Gastrocnemius medialis (tissue), 4 donors: ENCODE data around the gene ATP11A. TPM values are rescaled to one million over a fixed set of nuclear protein-coding genes. Genes with fewer than 3 reads are reported as not detected.

Experiments
- ATAC-seq, 2 donors: fragments of 150-250 bp; one replicate each; pipeline ENCODE4 v1.9.1; 2016
- DNase-seq, 2 donors: peaks; one replicate each; pipeline ENCODE4 v3.0.0-alpha.2; 2019
- H3K27ac ChIP-seq, 4 donors: fragments of 200-600 bp; sonication (generic); 1 replicate in 1 of 4; 2 replicates in 3 of 4; pipeline ENCODE4 v1.5.1; 2016 to 2018; ENCODE audit warnings: mild to moderate bottlenecking in 2 of 4, moderate library complexity in 1 of 4
- H3K27me3 ChIP-seq, 3 donors: fragments of 200-600 bp; sonication (generic) in 2 of 3; 1 replicate in 1 of 3; 2 replicates in 2 of 3; pipeline versions ENCODE4 v1.5.1 to v1.6.0; 2016 to 2019; ENCODE audit warnings: mild to moderate bottlenecking in 1 of 3, moderate library complexity in 1 of 3
- H3K36me3 ChIP-seq, 2 donors: fragments of 200-600 bp; sonication (generic) in 1 of 2; one replicate each; pipeline ENCODE4 v1.5.1; 2017 to 2018
- H3K4me1 ChIP-seq, 2 donors: fragments of 200-600 bp; sonication (generic) in 1 of 2; one replicate each; pipeline ENCODE4 v1.5.1; 2016 to 2017; ENCODE audit warnings: mild to moderate bottlenecking in 2 of 2
- H3K4me3 ChIP-seq, 4 donors: fragments of 200-600 bp; sonication (generic) in 3 of 4; 1 replicate in 1 of 4; 2 replicates in 3 of 4; pipeline ENCODE4 v1.5.1; 2016 to 2019; ENCODE audit warnings: mild to moderate bottlenecking in 2 of 4
- H3K9me3 ChIP-seq, 3 donors: fragments of 200-600 bp; sonication (generic) in 2 of 3; 1 replicate in 1 of 3; 2 replicates in 2 of 3; pipeline ENCODE4 v1.5.1; 2016 to 2019
- CTCF ChIP-seq, 5 experiments: fragments of 450-650 bp in 3 of 5; fragments of 200-600 bp in 2 of 5; sonication (generic) in 2 of 5; IDR thresholded peaks in 4 of 5; conservative IDR thresholded peaks in 1 of 5; 1 replicate in 4 of 5; 2 replicates in 1 of 5; pipeline ENCODE4 v1.5.1; 2016 to 2019; ENCODE audit warnings: antibody characterized with exemption in 5 of 5, mild to moderate bottlenecking in 3 of 5, moderate library complexity in 3 of 5
- POLR2A ChIP-seq, 2 donors: fragments of 450-650 bp; IDR thresholded peaks; one replicate each; pipeline ENCODE4 v1.6.1; 2017; ENCODE audit warnings: antibody characterized with exemption in 2 of 2, mild to moderate bottlenecking in 2 of 2, moderate library complexity in 2 of 2
- in situ Hi-C, 4 donors: fragments of 200-750 bp; cut with MboI; loops; one replicate each; pipeline versions ENCODE4 v1.15.0 to v1.8.0; 2017; ENCODE audit warnings: low sequenced_read_pairs in 4 of 4
- intact Hi-C: fragments of 100-400 bp; cut with DNase I; formaldehyde crosslinking; loops from one replicate; pipeline ENCODE4 v1.15.1; 2023; ENCODE audit warnings: low total_unique reads
- total RNA-seq, 4 donors: library from RNA; depleted of rRNA; stranded (reverse); fragments of >200 nt; gene quantifications; one replicate each; pipeline versions ENCODE4 v1.1.0 to v1.2.3, GENCODE V29; 2016

The ATP11A gene
- total RNA-seq, 4 donors from 2014 or later = 10.0 to 14.2 (median 12.6) TPM

- TF ChIP-seq POLR2A (IDR thresholded peaks at IDR 0.05) (no peak), CTCF (IDR thresholded peaks at IDR 0.05 in 4 of 5, conservative IDR thresholded peaks at IDR 0.05 in 1 of 5) (no peak)
- no peaks in the 10 kb centered on the region for H3K9me3 ChIP-seq
- H3K27me3 ChIP-seq = peaks cover 8 to 22% (median 13%) of the 10 kb centered on the region in 3 donors
- no peak overlapping the region for H3K4me3 ChIP-seq
- DNase-seq (no peak), ATAC-seq (no peak)
- H3K4me1 ChIP-seq = no peaks in the 10 kb centered on the region
- intact Hi-C loops (no loop called here), in situ Hi-C loops (no loop called here)
- H3K36me3 ChIP-seq = no peaks in the 10 kb centered on the region
- H3K27ac ChIP-seq = no peak overlapping the region
These were observed 217.4 kb downstream of the ATP11A start for GRCh38 chr13:112907286-112907685.

GRCh38 chr13:112907871-112908331 lies 218.1 kb downstream of the ATP11A start:
- intact Hi-C loops (no loop called here), in situ Hi-C loops (no loop called here)
- Histone ChIP-seq H3K4me3 (no peak overlapping the region), H3K9me3 (no peaks in the 10 kb centered on the region), H3K4me1 (no peaks in the 10 kb centered on the region), H3K27ac (no peak overlapping the region), H3K36me3 (no peaks in the 10 kb centered on the region), H3K27me3 (peaks cover 8 to 25% (median 14%) of the 10 kb centered on the region in 3 donors)
- ATAC-seq = no peak
- TF ChIP-seq CTCF (IDR thresholded peaks at IDR 0.05 in 4 of 5, conservative IDR thresholded peaks at IDR 0.05 in 1 of 5) = no peak
- no peak for DNase-seq

GRCh38 chr13:112908342-112908741 lies 218.5 kb downstream of the ATP11A start:
- in situ Hi-C loops = no loop called here
- H3K27ac ChIP-seq = no peak overlapping the region
- intact Hi-C loops = no loop called here
- no peak for DNase-seq
- TF ChIP-seq POLR2A (IDR thresholded peaks at IDR 0.05) (no peak), CTCF (IDR thresholded peaks at IDR 0.05 in 4 of 5, conservative IDR thresholded peaks at IDR 0.05 in 1 of 5) (no peak)
- no peaks in the 10 kb centered on the region for H3K9me3 ChIP-seq
- no peaks in the 10 kb centered on the region for H3K36me3 ChIP-seq
- no peak overlapping the region for H3K4me3 ChIP-seq
- H3K27me3 ChIP-seq = peaks cover 8 to 23% (median 18%) of the 10 kb centered on the region in 3 donors
- ATAC-seq = no peak
- H3K4me1 ChIP-seq = no peaks in the 10 kb centered on the region

GRCh38 chr13:112910016-112910415 lies 220.2 kb downstream of the ATP11A start:
- no peak overlapping the region for H3K27ac ChIP-seq
- H3K4me1 ChIP-seq = no peaks in the 10 kb centered on the region
- no peaks in the 10 kb centered on the region for H3K36me3 ChIP-seq
- ATAC-seq (no peak), DNase-seq (no peak)
- intact Hi-C loops (no loop called here), in situ Hi-C loops (no loop called here)
- H3K4me3 ChIP-seq = no peak overlapping the region
- H3K27me3 ChIP-seq = peaks cover 8 to 23% (median 18%) of the 10 kb centered on the region in 3 donors
- TF ChIP-seq POLR2A (IDR thresholded peaks at IDR 0.05) (no peak), CTCF (IDR thresholded peaks at IDR 0.05 in 4 of 5, conservative IDR thresholded peaks at IDR 0.05 in 1 of 5) (no peak)
- no peaks in the 10 kb centered on the region for H3K9me3 ChIP-seq
